ENCODE results near the gene CGB8. TPM values are rescaled to one million over a fixed set of nuclear protein-coding genes. Genes with fewer than 3 reads are reported as not detected.

Gene CGB8
- total and polyA plus RNA-seq, 4 donors = not detected

- Histone ChIP-seq H3K4me1 (ENCODE audit: control insufficient read depth in 5 of 5, insufficient read depth in 5 of 5, low read length in 5 of 5) (peaks cover 4 to 14% (median 9%) of the 10 kb centered on the region in 5 donors), H3K4me3 (peak overlapping the region; percentile 94), H3K36me3 (ENCODE audit: control insufficient read depth in 4 of 4, insufficient read depth in 4 of 4, low read length in 4 of 4) (peaks cover 11 to 25% (median 23%) of the 10 kb centered on the region in 4 donors), H3K9me3 (ENCODE audit: control insufficient read depth in 4 of 4, insufficient read depth in 3 of 4, low read length in 3 of 4) (peaks cover 0 to 1% (median 0%) of the 10 kb centered on the region in 4 donors), H3K27me3 (ENCODE audit: control insufficient read depth in 3 of 3, insufficient read depth in 3 of 3, low read length in 2 of 3) (no peaks in the 10 kb centered on the region), H3K9ac (ENCODE audit: insufficient read depth in 1 of 2, low read length in 2 of 2) (peak overlapping the region; percentile 93 to 97), H3K27ac (ENCODE audit: low read depth in 1 of 2, low read length in 1 of 2) (peak overlapping the region; percentile 92 to 93)
- no peak for ATAC-seq (ENCODE audit: insufficient read depth, low FRiP score)
- TF ChIP-seq, protein P1, sequence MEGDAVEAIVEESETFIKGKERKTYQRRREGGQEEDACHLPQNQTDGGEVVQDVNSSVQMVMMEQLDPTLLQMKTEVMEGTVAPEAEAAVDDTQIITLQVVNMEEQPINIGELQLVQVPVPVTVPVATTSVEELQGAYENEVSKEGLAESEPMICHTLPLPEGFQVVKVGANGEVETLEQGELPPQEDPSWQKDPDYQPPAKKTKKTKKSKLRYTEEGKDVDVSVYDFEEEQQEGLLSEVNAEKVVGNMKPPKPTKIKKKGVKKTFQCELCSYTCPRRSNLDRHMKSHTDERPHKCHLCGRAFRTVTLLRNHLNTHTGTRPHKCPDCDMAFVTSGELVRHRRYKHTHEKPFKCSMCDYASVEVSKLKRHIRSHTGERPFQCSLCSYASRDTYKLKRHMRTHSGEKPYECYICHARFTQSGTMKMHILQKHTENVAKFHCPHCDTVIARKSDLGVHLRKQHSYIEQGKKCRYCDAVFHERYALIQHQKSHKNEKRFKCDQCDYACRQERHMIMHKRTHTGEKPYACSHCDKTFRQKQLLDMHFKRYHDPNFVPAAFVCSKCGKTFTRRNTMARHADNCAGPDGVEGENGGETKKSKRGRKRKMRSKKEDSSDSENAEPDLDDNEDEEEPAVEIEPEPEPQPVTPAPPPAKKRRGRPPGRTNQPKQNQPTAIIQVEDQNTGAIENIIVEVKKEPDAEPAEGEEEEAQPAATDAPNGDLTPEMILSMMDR (IDR thresholded peaks at IDR 0.05; ENCODE audit: control extremely low read depth, extremely low read depth) = no peak
- 2% methylated on average over 14 of the region's 14 CpGs for WGBS, 2 donors
- DNase-seq = no peak
These were observed 36.9 kb upstream of the CGB8 start for GRCh38 chr19:49085868-49086232.

DNA sequence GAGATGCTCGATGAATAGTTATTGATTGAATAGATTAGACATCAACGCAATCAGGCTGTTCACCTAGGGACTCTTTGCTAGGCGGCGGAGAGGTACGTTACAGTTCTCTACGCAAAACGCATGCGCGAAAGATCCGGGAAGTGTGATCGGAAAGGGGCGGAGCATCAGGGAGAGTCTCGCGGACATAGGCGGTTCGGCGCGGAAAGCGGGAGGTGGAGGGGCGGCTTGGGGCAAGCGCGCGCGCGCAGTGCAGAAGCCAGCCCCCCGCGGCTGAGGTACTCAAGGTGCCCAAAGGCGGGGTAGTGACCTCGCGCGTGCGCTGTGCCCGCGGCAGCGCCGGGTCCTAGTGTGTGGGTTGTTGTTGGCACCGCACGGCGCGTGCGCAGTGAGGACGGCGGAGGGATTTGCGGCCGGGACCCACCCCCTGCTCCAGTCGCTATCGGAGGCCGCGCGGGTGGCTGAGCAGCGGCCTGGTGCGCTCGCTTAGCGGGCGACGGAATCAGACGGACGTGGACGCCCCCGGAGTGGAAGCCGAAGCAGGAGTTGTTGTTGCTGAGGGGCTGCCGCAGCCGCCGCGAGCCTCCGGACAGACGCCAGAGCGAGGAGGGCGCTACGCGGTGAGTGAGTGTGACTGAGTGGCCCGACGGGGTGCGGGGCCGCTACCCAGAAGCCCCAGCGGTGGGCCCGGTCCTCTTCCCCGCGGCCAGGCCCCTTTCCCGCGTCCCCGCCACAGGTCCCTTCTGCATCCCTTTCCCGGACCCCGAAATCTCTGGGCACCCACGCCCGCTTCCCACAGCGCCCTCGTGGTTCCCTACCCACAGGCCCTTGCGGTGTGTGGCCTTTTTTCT lies 36.3 kb upstream of the CGB8 start, which contains the start of gene SNRNP70:
TSS of gene SNRNP70 (plus strand) at position 432 of the 848 bp plus-strand sequence. CDS start 964 bp downstream, outside the sequence.
- Histone ChIP-seq H3K9me3 (ENCODE audit: control insufficient read depth in 4 of 4, insufficient read depth in 3 of 4, low read length in 3 of 4) (peaks cover 0 to 1% (median 0%) of the 10 kb centered on the region in 4 donors), H3K36me3 (ENCODE audit: control insufficient read depth in 4 of 4, insufficient read depth in 4 of 4, low read length in 4 of 4) (peaks cover 5 to 19% (median 17%) of the 10 kb centered on the region in 4 donors), H3K9ac (ENCODE audit: insufficient read depth in 1 of 2, low read length in 2 of 2) (peak within 1 kb of the TSS; percentile 97 to 98), H3K4me3 (peak within 1 kb of the TSS; percentile 94), H3K27ac (ENCODE audit: low read depth in 1 of 2, low read length in 1 of 2) (peak within 1 kb of the TSS; percentile 92 to 93), H3K4me1 (ENCODE audit: control insufficient read depth in 5 of 5, insufficient read depth in 5 of 5, low read length in 5 of 5) (peaks cover 4 to 14% (median 9%) of the 10 kb centered on the region in 5 donors), H3K27me3 (ENCODE audit: control insufficient read depth in 3 of 3, insufficient read depth in 3 of 3, low read length in 2 of 3) (no peaks in the 10 kb centered on the region)
- ATAC-seq (ENCODE audit: insufficient read depth, low FRiP score) (peak; percentile 99), DNase-seq (peak; percentile 100)
- WGBS, 2 donors = 0% methylated on average over 83 to 89 of the region's 89 CpGs
- TF ChIP-seq, protein P1 (IDR thresholded peaks at IDR 0.05; ENCODE audit: control extremely low read depth, extremely low read depth) = no peak

GRCh38 chr19:49084206-49085019 lies 35.5 kb upstream of the CGB8 start:
- TF ChIP-seq, protein P1 (IDR thresholded peaks at IDR 0.05; ENCODE audit: control extremely low read depth, extremely low read depth) = no peak
- DNase-seq (no peak), ATAC-seq (ENCODE audit: insufficient read depth, low FRiP score) (no peak)
- Histone ChIP-seq H3K36me3 (ENCODE audit: control insufficient read depth in 4 of 4, insufficient read depth in 4 of 4, low read length in 4 of 4) (peaks cover 0 to 17% (median 12%) of the 10 kb centered on the region in 4 donors), H3K27me3 (ENCODE audit: control insufficient read depth in 3 of 3, insufficient read depth in 3 of 3, low read length in 2 of 3) (no peaks in the 10 kb centered on the region), H3K9ac (ENCODE audit: insufficient read depth in 1 of 2, low read length in 2 of 2) (peak overlapping the region in 1 of 2 donors; percentile 98), H3K4me1 (ENCODE audit: control insufficient read depth in 5 of 5, insufficient read depth in 5 of 5, low read length in 5 of 5) (peaks cover 4 to 14% (median 9%) of the 10 kb centered on the region in 5 donors), H3K27ac (ENCODE audit: low read depth in 1 of 2, low read length in 1 of 2) (peak overlapping the region; percentile 90 to 93), H3K4me3 (no peak overlapping the region), H3K9me3 (ENCODE audit: control insufficient read depth in 4 of 4, insufficient read depth in 3 of 4, low read length in 3 of 4) (no peaks in the 10 kb centered on the region)
- 69 to 70% methylated on average over 26 of the region's 26 CpGs for WGBS, 2 donors
